NCI-H446 treated with DMSO at 0.1 percent for 48 hours (cell line): ENCODE measurements around the gene GRID1.
A peak's percentile ranks its signal among the peaks of the same experiment; 100 is the strongest.
"Not testable (repeated sequence)": the region's sequence is repeated elsewhere in the genome, so short reads cannot be mapped to it uniquely, and the experiment has no call there.

Experiments
- DNase-seq: peaks from one replicate; lab custom pipeline; 2025; lab: John Stamatoyannopoulos, UW

The GRID1 gene

GRCh38 chr10:85713885-85714284 is 652.7 kb downstream of the GRID1 start:
- DNase-seq, result no peak

GRCh38 chr10:85702768-85703167 is 663.8 kb downstream of the GRID1 start:
- DNase-seq, result no peak

GRCh38 chr10:85699066-85699465 is 667.5 kb downstream of the GRID1 start:
- not testable (repeated sequence) for DNase-seq

- DNase-seq, result no peak
Observed at GRCh38 chr10:85696893-85697292, 669.7 kb downstream of the GRID1 start.

- no peak for DNase-seq
Observed at GRCh38 chr10:85682621-85683020, 684.0 kb downstream of the GRID1 start.

- no peak for DNase-seq
Observed at GRCh38 chr10:85679710-85680109, 686.9 kb downstream of the GRID1 start.

GRCh38 chr10:85679061-85679460 is 687.5 kb downstream of the GRID1 start:
- no peak for DNase-seq

- no peak for DNase-seq
Observed at GRCh38 chr10:85674851-85675250, 691.7 kb downstream of the GRID1 start.

GRCh38 chr10:85673270-85673669 is 693.3 kb downstream of the GRID1 start:
- DNase-seq, result no peak

GRCh38 chr10:85671530-85671929 is 695.1 kb downstream of the GRID1 start:
- DNase-seq, result no peak

GRCh38 chr10:85668522-85668921 is 698.1 kb downstream of the GRID1 start:
- no peak for DNase-seq

GRCh38 chr10:85667638-85668233 is 698.9 kb downstream of the GRID1 start:
- no peak for DNase-seq

- DNase-seq, result no peak
Observed at GRCh38 chr10:85666987-85667386, 699.6 kb downstream of the GRID1 start.

- DNase-seq, result no peak
Observed at GRCh38 chr10:85666102-85666501, 700.5 kb downstream of the GRID1 start.

GRCh38 chr10:85665681-85666080 is 700.9 kb downstream of the GRID1 start:
- no peak for DNase-seq

- no peak for DNase-seq
Observed at GRCh38 chr10:85665078-85665477, 701.5 kb downstream of the GRID1 start.

- DNase-seq, result no peak
Observed at GRCh38 chr10:85661123-85661522, 705.5 kb downstream of the GRID1 start.

- DNase-seq, result no peak
Observed at GRCh38 chr10:85659331-85659730, 707.3 kb downstream of the GRID1 start.

GRCh38 chr10:85658518-85658917 is 708.1 kb downstream of the GRID1 start:
- no peak for DNase-seq

- DNase-seq, result peak; percentile 59
Observed at GRCh38 chr10:85657476-85658113, 709.0 kb downstream of the GRID1 start.

- no peak for DNase-seq
Observed at GRCh38 chr10:85655411-85655810, 711.2 kb downstream of the GRID1 start.

- DNase-seq, result peak; percentile 8
Observed at GRCh38 chr10:85651497-85651882, 715.1 kb downstream of the GRID1 start.

- DNase-seq, result no peak
Observed at GRCh38 chr10:85650791-85651496, 715.7 kb downstream of the GRID1 start.
